NCI-H2081 treated with DMSO at 0.1 percent for 48 hours (cell line): ENCODE results near the gene KHNYN.
A peak's percentile ranks its signal among the peaks of the same experiment; 100 is the strongest.
"Not testable (repeated sequence)": the region's sequence is repeated elsewhere in the genome, so short reads cannot be mapped to it uniquely, and the experiment has no call there.

Experiments used
- DNase-seq: peaks from one replicate; lab custom pipeline; 2025; lab: John Stamatoyannopoulos, UW

KHNYN gene

DNA sequence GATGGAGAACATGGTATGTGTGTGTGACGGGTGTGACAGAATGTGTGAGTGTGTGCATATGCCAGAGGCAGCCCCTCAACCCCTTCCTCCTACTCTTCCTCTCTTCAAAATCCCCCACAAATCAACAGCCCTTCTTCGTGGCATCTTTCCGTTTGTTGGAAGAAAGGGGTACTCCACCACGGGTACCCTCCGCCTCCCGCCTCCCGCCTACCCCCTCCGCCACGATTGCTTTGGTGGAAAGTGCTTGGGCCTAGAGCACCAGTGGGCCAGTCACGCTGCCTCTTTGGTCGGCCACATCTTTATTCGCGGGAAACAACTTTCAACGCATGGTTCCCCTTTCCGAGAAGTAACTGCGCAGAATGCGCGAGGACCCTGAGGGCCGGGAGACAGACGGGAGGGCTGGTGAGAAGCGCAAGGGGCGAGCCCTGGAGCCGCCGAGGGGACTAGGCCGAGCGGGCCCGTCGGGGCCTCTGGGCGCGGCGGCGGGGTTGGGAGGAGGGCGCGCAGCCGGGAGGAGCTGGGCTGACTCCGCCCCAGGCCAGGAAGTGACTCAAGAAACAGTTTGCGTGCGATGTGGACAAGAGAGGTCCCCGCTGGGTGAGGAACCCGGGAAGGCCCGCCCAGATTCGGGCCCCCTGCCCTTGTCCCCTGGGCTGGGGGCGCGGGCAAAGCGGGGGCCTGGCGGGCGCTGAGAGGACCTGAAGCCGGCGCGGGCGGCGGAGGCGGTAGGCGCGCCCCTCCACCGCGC lies at the start of gene KHNYN, which contains the start of gene CBLN3:
Gene KHNYN (plus strand): TSS at position 560 of the 748 bp plus-strand sequence. CDS start 777 bp downstream, outside the sequence.
Gene CBLN3 (minus strand): TSS at position 274 of the 748 bp plus-strand sequence. CDS start 614 bp downstream, outside the sequence.
- DNase-seq = peak; percentile 16

DNA sequence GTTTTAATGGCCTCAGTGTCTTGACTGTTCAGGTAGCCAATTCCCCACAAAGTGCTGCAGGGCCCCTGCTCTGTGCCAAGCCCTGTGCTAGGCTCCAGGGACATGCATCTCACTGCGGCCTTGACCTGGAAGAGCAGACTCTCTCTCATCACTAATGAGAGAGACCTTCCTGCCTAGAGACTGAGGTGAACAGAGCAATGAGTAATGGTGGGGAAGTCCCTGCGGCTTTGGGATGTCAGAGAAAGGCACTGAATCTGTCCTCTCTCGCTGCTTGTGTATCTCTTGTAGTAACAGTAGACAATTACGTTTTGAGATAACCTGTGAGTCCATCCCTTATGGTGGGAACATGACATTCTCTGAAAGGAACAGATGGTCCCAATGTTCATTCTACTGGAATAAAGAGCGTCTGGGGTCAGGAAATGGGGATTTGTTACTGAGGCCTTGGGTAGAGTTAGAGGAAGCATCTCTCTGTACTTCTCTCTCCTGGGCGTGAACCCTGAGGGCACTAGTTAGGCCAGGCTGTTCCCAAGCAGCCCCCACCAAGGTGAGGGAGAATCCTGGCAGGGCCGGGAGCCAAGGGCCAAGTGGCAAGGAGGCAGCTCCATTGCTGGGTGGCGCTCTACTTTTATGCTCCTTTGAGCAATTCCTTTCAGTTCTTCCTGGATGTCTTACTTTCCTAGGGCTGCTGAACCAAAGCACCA lies 48.2 kb upstream of the KHNYN start:
- no peak for DNase-seq

DNA sequence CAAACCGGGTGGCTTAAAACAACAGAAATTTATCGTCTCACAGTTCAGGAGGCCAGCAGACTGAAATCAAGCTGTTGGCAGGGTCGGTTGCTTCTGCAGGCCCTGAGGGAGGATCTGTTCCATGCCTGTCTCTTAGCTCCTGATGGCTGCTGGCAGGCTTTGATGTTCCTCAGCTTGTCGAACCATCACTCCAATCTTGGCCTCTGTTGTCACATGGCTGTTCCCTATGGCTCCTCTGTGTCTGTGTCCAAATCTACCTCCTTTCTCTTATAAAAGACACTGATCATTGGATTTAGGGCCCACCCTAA lies 47.7 kb upstream of the KHNYN start:
- DNase-seq = no peak

DNA sequence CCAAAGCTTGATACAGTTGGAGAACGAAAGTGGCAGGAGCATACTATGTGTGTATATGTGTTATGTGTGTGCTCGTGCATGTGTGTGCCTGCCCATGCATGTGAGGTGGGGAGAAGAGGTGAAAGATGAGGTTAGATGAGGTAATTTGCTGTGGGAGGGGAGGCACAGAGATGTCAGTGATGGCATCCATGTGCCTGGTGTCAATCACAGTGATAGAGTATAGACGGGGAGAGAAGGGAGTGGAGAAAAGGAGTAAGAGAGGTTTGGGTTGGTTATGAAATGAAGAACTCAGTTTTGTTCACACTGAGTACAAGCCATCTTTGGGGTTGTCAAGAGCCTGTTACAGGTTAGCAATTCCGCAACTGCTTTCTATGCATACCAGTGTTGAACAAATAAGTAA lies 45.6 kb upstream of the KHNYN start:
- DNase-seq = no peak

DNA sequence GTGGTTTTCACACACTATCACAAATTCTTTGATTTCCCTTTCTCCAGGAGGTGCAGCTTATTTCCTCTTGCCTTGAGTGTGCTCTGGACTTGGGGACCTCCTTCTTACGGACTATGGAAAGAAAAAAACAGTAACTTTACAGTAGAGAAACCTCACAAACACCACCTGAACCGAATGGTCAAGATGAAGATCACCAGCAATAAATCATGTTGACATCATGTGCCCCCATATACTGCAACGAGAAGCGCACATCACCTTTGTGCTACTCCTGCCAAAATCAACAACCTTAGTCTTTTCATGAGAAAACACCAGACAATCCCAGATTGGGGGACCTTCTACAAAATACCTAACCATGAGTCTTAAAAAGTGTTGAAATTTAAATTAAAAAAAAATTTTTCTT lies 44.2 kb upstream of the KHNYN start:
- DNase-seq = no peak

DNA sequence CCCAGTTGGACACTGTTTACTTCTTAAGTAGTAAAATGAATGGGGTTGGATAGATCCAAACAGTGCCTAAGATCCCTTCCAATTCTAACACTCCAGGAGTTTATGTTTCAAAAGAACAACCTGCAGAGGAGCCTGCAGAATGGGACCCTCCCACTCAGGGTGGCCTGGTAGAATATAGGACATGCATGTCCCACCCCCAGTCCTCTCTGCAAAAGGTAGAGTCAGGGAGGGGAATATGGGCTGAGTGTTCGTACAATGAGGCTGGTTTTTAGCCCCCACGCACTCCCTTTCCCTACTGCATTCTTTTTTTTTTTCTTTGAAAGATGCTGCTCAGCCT lies 42.8 kb upstream of the KHNYN start:
- no peak for DNase-seq

DNA sequence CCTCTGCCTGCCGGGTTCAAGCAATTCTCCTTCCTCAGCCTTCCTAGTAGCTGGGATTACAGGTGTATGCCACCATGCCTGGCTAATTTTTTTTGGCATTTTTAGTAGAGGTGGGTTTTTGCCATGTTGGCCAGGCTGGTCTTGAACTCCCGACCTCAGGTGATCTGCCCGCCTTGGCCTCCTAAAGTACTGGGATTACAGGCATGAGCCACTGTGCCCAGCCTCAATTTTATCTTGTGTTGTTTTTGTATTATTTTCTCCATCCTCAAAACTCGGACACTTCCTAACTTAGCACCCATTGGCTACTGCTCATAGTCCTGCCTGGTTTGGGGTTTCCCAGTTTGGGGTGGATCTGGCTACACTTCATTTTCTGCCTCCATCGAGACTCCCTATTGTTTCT lies 42.2 kb upstream of the KHNYN start:
- not testable (repeated sequence) for DNase-seq

DNA sequence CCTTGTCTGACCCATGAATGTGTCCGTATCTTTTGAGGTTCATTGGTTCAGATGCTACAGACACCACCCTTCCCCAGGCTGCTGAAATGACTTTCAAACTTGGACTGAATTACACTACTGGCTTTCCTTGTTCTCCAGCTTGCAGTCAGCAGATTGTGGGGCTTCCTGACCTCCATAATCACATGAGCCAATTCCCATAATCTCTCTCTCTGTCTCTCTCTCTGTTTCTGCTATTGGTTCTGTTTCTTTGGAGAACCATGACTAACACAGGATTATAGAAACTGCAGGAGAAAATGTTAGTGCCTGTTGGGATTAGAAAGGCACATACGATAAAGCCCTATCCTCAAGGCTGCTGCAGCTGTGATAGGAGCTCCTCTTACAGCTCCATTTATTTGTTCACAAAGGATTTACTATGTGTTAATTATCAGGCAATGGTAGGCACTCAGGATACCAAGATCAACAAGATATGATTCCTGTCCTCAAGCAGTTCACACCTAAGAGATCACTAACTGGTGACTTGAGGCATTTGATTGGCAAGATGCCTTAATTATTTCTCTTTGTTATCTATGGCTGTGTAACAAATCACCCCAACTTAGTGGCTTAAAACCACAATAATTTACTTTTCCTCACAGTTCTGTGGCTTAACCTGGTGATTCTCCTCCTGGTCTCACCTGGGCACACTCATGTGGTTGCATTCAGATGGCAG lies 41.1 kb upstream of the KHNYN start:
- no peak for DNase-seq

DNA sequence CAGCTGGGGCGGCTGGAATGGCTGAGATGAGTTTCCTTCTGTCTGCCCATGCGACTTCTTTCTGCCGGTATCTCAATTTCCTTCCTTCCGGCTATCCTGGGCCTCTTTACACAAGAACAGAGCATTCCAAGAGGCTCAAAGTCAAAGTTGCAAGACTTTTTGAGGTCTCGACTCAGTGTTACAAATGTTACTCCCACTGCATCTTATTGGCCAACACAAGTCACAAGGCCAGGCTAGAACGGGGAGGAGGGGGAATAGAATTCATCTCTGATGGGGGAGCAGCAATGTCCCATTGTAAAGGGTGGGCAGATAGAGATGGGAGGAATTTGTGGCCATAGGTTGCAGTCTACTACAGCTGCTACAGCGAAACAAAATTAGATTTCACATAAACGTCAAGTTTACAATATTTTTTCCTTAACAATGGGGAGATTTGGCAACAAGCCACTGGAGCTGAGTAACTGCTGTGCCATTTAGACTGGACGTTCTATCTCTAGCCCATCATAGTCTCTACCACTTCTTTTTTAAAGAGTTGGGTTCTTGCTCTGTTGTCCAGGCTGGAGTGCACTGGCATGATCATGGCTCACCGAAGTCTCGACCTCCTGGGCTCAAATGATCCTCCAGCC lies 40.4 kb upstream of the KHNYN start:
- no peak for DNase-seq

DNA sequence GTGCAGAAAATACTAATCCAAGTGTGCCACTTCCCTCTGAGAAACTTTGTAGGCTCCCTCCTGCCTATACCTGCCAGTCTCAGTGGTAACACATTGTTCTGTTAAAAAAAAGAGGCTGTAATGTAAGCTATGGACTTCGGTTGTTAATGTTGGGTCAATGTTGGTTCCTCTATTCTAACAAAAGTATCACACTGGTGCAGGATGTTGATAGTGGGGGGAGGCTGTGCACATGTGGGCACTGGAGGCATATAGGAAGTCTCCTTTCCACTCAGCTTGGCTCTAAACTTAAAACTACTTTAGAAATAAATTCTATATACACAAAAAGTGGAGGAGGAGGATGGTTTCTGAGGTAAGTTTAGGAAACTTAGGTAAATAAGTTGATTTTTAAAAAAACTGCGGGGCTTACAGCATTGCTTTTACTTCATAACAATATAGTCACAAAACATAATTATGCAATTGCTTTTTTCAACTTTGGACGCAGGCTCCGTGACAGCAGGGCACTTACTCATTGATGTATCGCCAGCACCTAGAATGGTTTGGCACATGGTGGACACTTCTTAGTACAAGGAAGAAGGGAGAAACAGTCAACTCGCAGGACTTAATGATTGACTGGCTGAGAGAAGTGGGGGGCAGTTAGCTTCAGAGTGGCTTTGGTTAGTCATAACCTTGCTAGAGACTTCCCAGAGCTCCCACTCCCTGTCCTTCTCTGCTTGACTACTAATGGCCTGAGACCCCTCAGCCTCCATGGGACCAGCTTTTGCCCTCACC lies 38.9 kb upstream of the KHNYN start:
- no peak for DNase-seq

DNA sequence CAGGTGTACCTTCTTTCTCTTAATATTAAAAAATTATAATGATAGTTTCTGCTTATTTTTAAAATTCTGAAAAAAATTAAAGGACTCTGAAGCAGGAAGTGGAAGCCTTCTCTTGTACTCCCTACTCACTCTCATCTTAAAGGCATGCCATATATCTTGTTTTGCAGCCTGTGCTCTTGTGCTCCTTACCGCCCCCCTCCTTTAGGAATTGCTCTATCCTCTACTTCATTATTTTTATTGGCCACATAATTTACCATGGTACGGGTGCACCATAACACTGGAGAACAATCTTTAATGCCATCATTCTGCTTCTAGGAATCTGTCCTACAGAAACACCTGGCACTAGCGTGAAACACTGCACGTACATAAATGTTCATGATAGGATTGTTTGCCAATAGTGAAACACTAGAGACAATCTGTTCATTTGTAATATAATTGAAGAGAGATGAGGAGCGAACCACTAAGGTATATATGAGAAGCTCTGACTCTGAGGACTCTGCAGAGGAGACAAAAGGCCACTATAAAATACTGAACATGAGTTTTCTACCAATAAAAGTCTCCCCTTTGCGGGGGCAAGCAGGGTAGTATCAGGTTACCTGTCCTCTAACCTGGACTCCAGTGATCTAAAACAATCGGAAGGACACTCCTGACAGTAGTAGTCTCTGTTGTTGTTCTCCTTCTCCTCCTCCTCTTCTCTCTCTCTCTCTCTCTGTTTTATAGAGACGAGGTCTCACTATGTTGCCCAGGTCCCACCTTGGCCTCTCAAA lies 37.2 kb upstream of the KHNYN start:
- no peak for DNase-seq

DNA sequence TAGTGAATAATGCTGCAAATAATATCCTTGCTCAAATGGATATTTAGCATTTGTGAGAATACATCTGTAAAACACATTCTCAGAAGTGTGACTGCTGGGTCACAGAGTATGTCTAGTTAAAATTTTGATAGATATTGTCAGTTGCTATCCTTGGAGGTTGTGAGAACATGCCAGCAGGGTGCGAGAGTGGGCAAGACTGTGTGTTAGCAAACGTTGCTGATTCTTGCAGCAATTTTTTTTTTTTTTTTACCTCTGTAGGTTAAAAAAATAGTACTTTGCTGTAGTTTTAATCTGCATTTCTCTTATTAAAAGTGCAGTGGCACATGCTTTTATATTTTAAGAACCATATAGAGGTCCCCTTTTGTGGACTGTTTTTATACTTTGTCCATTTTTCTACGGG lies 35.5 kb upstream of the KHNYN start:
- no peak for DNase-seq

DNA sequence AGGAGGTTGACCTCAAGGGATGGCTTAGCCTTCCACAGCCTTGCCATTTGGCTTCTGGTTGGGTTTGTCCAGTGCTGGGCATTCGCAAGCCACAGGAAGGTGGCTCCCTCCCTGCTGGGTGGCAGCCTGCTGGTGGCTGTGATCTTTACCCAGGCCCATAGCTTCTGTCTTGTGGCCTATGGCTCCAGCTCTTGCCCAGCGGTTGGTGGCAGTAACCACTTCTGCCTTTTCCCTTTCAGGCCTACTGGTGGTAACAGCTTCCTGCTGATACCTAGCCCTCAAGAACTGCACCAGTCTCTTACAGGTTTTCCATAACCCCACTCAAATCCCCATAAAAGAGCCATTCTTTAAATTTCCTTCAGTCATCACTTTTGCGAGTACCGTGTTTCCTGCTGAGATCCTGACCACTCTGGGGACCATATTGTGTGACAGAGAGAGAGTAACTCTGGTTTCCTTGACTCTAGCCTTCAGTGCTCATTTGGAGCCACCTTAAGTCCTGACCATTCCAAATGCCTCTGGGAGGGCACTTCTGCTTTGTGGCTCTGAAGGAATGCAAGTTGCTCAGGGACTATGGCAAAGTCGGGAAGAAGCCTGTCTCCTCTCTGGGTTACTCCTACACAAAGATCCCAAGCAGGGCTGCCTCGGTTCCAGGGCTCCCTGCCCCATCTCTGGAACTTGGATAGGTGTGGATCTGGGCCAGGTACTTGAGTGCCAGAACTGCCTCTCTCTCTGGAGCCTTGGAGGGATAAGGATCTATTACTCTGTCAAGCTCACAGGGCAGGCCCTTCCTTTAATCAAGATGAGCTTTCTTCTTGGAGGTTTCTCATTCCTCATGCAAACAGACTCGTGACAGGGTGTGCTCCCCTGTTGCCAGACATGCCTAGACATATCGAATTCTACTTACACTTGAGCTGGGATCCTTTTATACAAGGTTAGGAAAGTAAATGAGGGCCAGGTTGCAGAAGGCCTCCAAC lies 33.9 kb upstream of the KHNYN start:
- no peak for DNase-seq

DNA sequence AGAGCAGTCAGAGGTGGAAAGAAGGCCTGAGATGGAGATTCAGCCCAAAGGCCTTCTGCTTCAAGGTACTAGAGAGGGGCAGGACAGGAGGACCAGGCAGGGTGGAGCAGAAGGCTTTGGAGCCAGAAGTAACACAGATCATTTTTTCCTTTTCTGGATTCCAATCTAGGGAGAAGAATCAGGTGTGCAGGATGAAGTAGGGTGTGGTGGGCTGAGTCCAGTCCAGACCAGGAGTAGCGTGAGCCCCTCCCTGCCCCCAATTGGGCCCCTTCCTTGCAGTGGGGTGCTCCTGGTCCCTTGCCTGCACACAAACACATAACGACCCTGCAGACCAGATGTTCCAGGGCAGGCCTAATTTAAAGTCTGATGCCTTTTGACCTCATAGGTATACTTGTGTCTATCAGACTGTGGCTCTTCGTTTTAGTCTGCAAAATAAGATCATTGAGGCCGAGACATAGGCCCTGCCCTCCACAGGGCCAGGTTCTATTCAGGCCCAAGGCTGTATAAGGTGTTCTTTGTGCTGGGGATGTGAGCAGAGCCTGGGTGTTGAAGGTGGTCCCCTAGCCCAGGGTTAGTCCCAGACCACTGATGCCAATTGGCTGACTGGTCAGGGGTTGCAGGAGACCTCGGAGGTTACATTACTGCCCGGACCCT lies 32.0 kb upstream of the KHNYN start:
- DNase-seq = no peak

DNA sequence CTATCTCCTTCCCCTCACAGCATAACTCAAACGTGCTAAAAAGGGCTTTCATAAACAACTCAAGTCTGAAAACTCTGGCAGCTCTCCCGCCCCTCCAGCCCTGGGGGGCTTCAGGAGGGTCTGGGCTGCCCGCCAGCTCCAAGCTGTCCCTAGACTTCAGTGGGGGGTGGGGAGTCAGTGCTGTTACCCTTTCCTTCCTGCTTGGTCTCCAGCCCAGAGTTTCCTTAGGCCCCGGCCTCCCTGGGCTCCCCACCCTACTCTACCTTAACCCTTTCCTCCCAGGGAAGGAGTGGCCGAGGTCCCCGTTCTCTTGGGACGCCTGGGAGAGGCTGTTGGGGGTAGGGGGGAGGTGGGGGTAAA lies 31.5 kb upstream of the KHNYN start:
- no peak for DNase-seq

DNA sequence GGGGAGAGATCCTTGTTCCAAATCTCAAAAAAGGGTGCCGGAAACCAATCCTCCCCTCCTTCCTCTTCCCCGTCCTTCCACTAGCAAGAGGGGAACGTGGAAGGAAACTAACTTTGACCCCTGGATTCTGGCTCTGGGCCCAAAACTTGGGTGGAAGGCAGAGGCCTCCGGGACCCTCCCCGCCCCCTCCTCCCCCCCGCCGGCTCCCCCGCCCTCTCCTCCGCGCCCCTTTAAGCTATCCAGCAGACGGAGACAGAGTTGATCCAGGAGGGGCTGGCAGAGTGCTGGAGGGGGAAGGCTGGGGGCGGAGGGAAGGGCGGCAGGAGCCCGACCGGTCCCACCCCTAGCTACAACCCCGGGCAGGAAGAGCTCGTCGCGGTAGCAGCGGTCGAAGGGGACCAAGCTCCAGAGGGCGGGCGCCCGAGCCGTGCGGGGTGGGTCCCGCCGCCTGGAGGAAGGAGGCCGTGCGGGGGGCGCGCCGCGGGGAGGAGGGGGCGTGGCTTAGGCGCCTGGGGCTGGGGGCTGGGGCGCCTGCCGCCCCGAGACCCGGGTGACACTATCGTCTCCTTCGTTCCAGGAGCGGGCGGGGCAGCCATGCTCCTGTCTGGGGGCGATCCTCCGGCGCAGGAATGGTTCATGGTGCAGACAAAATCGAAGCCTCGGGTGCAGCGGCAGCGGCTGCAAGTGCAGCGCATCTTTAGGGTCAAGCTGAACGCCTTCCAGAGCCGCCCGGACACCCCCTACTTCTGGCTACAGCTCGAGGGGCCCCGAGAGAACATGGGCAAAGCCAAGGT lies 30.9 kb upstream of the KHNYN start, which contains the start of gene NYNRIN:
Gene NYNRIN (plus strand): TSS at position 351 of the 794 bp plus-strand sequence. CDS start 244 bp downstream, at position 595.
- DNase-seq = no peak

DNA sequence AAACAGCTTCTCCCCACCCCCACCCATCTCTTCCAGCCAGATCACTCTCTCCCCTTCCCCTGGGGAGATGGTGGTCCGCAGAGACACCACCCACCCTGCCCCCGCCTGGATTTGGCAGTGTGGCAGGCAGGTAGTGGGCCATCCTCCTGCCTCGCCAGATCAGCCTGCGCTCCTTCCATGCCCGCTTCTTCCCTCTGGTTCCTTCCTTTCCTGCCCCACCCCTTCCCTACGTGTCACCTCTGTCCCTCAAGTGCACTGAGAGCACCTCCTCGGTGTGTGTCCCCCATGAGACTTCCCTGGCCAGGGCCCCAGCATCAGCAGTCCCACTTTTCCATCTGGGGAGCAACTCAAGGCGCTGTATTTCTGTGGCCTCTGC lies 30.3 kb upstream of the KHNYN start:
- no peak for DNase-seq

DNA sequence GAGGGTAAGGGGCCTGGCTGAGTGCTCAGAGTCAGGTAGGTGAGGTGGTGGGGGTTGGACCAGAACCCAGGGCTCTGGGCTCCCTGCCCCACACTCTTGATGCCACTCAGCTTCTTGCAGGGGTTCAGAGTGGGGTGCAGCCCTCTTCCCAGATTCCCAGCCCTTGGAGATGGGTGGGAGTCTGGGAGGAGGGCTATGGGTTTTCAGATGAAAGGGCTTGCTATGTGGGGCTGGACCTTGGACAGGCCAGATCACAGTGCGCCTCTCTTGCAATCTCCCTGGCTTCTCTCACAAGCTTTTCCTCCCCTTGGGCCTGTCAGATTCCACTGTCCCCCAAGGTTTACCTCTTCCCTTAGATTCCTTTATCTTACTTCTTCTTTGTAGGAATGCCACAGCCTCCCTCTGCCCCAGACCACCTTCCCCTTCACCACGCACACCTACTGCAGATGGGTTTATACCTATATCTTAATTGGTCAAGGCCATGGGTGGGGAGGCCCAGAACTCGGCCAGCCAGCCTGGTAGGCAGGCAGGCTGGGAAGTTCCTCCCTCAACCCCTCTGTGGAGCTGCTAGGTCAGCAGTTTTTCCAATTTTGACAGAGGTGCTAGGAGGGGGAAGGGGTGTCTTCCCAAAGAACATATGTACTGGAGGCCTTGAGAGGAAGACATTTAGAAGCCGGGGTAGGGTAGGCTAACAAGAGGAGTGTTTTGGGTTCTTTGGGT lies 29.6 kb upstream of the KHNYN start:
- no peak for DNase-seq
